Measurements from ENCODE around the gene CD200R1.

CD200R1 gene

DNA sequence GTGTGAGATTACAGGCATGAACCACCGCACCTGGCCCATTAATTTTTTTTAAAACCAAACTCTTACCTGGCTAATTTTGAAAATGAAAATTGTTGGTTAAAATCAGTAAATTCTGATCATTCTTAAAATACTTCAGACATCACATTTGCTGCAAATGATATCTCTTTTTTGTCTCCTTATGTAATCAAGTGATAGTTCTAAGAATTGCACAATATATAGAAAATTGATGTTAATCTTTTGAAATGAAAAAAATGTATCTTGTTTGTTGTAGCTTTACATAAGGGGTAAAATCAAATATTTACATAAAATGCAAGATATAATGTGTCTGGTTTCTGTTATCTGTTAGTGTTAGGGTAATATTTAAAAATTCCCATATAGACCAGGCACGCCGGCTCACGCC is 20.9 kb upstream of the CD200R1 start:
- no peak for DNase-seq (ENCODE audit: low read depth, low spot score)
- TF ChIP-seq, protein P1, sequence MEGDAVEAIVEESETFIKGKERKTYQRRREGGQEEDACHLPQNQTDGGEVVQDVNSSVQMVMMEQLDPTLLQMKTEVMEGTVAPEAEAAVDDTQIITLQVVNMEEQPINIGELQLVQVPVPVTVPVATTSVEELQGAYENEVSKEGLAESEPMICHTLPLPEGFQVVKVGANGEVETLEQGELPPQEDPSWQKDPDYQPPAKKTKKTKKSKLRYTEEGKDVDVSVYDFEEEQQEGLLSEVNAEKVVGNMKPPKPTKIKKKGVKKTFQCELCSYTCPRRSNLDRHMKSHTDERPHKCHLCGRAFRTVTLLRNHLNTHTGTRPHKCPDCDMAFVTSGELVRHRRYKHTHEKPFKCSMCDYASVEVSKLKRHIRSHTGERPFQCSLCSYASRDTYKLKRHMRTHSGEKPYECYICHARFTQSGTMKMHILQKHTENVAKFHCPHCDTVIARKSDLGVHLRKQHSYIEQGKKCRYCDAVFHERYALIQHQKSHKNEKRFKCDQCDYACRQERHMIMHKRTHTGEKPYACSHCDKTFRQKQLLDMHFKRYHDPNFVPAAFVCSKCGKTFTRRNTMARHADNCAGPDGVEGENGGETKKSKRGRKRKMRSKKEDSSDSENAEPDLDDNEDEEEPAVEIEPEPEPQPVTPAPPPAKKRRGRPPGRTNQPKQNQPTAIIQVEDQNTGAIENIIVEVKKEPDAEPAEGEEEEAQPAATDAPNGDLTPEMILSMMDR (IDR thresholded peaks at IDR 0.05; ENCODE audit: insufficient read depth, low read length, missing control alignments) = no peak
- ChIA-PET POLR2A (no interaction called here), CTCF (interaction anchor here (0.9 to 3.1 kb wide), 3 partner anchors 16 to 414 kb away, joined by 3 to 13 read pairs (median 4); no protein-coding TSS in a partner anchor)
- no peak overlapping the region for H3K4me3 ChIP-seq (ENCODE audit: low read depth, low read length)

DNA sequence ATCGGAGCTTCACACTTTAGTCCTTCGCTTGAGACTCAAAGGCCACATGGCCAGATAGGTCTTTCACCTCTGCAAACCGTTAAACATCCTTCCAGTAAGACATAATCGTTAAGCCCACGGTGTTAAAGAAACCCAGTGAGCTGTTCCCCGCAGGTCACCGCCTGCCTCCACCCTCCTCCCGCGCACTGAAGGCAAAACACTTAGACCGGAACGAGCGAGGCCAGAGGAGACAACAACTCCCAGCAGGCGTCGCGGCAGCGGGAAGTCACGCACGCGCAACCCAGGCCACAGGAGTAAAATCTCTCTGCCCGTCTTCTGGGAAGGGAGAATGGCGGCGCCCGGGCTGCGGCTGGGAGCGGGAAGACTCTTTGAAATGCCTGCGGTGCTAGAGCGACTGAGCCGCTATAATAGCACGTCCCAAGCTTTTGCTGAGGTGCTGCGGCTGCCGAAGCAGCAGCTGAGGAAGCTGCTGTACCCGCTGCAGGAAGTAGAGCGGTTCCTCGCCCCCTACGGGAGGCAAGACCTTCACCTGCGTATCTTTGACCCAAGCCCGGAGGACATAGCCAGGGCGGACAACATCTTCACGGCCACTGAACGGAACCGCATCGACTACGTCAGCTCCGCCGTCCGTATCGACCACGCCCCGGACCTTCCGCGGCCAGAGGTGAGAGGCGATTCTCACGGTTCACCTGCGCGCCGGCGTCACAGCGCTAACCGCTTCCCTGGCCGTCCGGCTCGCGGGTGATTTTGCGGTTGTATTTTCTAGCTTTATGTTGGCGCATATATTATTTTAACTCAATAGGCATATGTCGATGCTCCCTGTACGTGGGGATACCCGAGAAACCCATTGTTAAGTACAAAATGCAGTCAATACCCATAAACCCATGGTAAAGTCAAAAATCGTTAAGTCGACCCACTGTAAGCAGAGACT is 16.0 kb upstream of the CD200R1 start, which contains the start of gene GTPBP8:
Gene GTPBP8, plus strand, starts transcription at position 313 of the 931 bp plus-strand sequence. Its CDS starts 16 bp downstream, at position 329.
- CTCF ChIA-PET = interaction anchor here (0.9 to 5.5 kb wide), 7 partner anchors 11 to 409 kb away, joined by 3 to 51 read pairs (median 10); no protein-coding TSS in a partner anchor
- TF ChIP-seq, protein P1 (IDR thresholded peaks at IDR 0.05; ENCODE audit: insufficient read depth, low read length, missing control alignments) = peak; percentile 18
- peak; percentile 29 for DNase-seq (ENCODE audit: low read depth, low spot score)
- POLR2A ChIA-PET = interaction anchor here (0.5 to 0.7 kb wide), 2 partner anchors 18 to 346 kb away, joined by 3 to 6 read pairs; no protein-coding TSS in a partner anchor
- peak within 1 kb of the TSS; percentile 96 for H3K4me3 ChIP-seq (ENCODE audit: low read depth, low read length)

DNA sequence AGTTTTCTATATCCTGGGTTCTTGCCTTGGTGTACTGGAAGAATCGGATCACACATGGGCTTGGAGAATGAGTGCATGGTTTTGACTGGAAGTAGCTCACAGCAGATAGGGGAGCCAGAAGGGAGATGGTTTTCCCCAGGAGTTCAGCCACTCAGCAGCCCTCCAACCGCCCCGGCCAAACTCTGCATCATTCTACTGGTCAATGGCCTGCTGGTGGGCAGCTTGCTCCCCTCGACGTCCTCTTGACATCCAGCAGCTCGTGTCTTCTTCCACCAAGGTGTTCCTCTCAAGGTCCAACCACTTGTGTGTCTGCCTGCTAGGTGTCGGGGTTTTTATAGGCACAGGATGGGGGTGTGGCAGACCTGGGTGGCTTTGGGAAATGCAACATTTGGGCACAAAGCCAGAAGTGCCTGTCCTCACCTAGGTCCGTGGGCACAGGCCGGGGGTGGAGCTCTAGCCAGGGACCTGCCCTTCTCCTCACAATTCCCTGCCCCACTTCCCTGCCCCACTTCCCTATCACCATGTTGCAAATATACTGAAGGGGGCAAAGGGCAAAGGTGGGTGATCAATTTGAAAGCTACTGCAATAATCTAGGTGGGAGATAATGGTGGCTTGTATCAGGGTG is 12.9 kb upstream of the CD200R1 start:
- H3K4me3 ChIP-seq (ENCODE audit: low read depth, low read length) = no peak overlapping the region
- TF ChIP-seq, protein P1 (IDR thresholded peaks at IDR 0.05; ENCODE audit: insufficient read depth, low read length, missing control alignments) = no peak
- ChIA-PET CTCF (interaction anchor here (1.0 to 5.5 kb wide), 4 partner anchors 8 to 406 kb away, joined by 3 to 51 read pairs (median 6); no protein-coding TSS in a partner anchor), POLR2A (no interaction called here)
- DNase-seq (ENCODE audit: low read depth, low spot score) = no peak

DNA sequence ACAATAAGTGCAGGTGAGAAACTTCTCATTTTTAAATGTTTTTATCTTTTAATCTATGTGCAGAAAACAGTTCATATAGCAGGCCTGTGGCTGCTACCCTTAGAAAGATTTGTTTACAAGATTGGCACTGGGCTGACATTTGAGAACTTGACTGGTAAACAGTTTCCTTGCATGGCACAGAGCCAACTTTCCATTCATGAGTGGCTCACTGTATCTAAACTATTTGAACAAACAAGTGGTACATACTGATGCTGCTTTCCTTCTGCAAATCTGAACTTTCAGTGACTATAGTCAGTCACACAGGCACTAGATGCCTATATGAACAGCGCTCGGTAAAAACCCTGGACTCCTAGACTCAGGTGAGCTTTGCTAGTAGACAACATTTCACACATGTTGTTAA is 9.6 kb upstream of the CD200R1 start:
- no peak overlapping the region for H3K4me3 ChIP-seq (ENCODE audit: low read depth, low read length)
- TF ChIP-seq, protein P1 (IDR thresholded peaks at IDR 0.05; ENCODE audit: insufficient read depth, low read length, missing control alignments) = no peak
- CTCF ChIA-PET = interaction anchor here (1.1 to 3.0 kb wide), 4 partner anchors 8 to 342 kb away, joined by 3 to 11 read pairs (median 4); no protein-coding TSS in a partner anchor
- POLR2A ChIA-PET = no interaction called here
- DNase-seq (ENCODE audit: low read depth, low spot score) = no peak

DNA sequence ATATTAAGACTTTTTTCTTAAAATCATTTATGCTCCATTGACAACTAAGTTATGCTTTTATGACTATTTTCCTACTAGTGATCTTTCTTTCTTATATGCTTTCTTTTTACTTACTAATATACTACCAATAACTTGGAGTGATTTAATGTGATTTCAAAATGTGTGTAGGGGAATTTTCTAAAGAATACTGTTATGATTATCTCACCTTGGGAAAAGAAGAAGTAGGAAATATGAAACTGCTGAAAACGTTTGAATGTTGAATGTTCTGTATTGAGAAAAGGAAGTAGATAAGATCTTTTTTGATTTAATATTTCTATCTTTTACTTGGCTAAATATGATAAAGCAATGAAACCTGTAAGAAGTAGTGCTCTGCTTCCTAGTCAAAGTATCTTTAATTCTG is 7.8 kb upstream of the CD200R1 start:
- CTCF ChIA-PET = interaction anchor here (1.0 to 2.2 kb wide), 5 partner anchors 10 to 340 kb away, joined by 3 to 5 read pairs (median 5); no protein-coding TSS in a partner anchor

More for the DNA sequence above, 7.8 kb upstream of the CD200R1 start:
- POLR2A ChIA-PET = no interaction called here
- DNase-seq (ENCODE audit: low read depth, low spot score) = no peak
- no peak overlapping the region for H3K4me3 ChIP-seq (ENCODE audit: low read depth, low read length)
- TF ChIP-seq, protein P1 (IDR thresholded peaks at IDR 0.05; ENCODE audit: insufficient read depth, low read length, missing control alignments) = no peak

Data from AG04449 (cell line).